ENCODE measurements around the gene KCNT2.

DNA sequence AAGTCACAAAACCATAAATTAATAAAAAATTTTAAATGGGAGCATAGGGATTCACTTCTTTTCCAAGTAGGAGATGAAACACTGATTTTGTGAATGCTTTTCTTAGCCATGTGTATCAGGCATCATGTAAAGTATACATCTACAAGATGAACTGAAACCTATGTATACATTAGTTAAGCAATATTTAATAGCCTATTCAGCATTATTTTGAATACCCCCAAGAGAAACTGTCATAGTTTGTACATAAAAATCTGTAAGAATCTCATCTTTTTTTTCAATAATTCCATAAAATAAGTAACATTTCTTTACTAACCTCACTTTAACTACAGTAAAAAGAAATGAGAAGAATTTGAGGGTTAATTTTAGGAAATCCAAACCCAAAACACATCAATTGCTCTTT lies 348.0 kb downstream of the KCNT2 start:
- TF ChIP-seq, protein P1, sequence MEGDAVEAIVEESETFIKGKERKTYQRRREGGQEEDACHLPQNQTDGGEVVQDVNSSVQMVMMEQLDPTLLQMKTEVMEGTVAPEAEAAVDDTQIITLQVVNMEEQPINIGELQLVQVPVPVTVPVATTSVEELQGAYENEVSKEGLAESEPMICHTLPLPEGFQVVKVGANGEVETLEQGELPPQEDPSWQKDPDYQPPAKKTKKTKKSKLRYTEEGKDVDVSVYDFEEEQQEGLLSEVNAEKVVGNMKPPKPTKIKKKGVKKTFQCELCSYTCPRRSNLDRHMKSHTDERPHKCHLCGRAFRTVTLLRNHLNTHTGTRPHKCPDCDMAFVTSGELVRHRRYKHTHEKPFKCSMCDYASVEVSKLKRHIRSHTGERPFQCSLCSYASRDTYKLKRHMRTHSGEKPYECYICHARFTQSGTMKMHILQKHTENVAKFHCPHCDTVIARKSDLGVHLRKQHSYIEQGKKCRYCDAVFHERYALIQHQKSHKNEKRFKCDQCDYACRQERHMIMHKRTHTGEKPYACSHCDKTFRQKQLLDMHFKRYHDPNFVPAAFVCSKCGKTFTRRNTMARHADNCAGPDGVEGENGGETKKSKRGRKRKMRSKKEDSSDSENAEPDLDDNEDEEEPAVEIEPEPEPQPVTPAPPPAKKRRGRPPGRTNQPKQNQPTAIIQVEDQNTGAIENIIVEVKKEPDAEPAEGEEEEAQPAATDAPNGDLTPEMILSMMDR (IDR thresholded peaks at IDR 0.05): no peak
- TF ChIP-seq POLR2AphosphoS5 (IDR thresholded peaks at IDR 0.05; ENCODE audit: low read depth, low read length): no peak
